WI38 (cell line): Measurements from ENCODE around the gene CLIC5.

Experiments used
- H3K4me3 ChIP-seq: 2 replicates; pipeline ENCODE4 v1.5.1; 2011; ENCODE audit warnings: low read depth, mild to moderate bottlenecking, control low read depth, low read length
- TF ChIP-seq, protein P1 (sequence below): IDR thresholded peaks from 2 replicates; pipeline ENCODE4 v1.5.1; 2012; ENCODE audit warnings: low read depth, mild to moderate bottlenecking, control low read depth, low read length

CLIC5 gene

GRCh38 chr6:45836984-45837383, 178.7 kb downstream of the CLIC5 start:
- TF ChIP-seq, protein P1, sequence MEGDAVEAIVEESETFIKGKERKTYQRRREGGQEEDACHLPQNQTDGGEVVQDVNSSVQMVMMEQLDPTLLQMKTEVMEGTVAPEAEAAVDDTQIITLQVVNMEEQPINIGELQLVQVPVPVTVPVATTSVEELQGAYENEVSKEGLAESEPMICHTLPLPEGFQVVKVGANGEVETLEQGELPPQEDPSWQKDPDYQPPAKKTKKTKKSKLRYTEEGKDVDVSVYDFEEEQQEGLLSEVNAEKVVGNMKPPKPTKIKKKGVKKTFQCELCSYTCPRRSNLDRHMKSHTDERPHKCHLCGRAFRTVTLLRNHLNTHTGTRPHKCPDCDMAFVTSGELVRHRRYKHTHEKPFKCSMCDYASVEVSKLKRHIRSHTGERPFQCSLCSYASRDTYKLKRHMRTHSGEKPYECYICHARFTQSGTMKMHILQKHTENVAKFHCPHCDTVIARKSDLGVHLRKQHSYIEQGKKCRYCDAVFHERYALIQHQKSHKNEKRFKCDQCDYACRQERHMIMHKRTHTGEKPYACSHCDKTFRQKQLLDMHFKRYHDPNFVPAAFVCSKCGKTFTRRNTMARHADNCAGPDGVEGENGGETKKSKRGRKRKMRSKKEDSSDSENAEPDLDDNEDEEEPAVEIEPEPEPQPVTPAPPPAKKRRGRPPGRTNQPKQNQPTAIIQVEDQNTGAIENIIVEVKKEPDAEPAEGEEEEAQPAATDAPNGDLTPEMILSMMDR, result no peak
- no peak overlapping the region for H3K4me3 ChIP-seq

GRCh38 chr6:45836438-45836824, 179.2 kb downstream of the CLIC5 start:
- TF ChIP-seq, protein P1, result no peak

DNA sequence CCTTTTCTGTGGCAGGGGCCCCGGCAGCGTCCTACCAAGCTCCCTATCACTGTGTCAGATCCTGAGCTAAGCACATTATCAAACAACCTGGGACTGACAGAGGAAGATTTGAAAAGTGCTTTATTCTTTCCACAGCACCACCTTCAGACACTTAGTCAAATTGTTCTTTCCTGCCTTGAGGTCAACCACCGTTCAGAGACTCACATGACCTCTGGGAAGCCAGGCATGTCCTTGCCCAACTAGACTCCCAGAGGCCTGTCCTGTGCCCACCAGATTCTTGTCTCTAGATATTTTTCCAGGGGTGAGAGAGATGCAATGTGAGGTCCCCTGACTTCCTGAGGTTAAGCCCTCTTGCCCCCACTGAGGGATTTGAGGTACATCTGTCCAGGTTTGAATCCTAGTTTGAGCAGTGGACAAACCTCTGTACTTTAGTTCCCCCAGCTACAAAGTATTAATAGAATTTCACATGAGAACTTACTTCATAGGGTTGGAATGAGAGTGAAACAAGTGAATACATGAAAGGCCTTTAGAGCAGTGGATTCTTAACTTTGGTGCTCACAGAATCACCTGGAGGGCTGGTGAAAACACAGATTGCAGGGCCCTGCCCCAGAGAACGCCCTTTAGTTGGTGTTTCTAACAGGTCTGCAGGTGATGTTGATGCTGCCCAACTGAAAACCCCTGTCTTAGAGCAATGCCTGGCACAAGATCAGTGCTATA, 179.8 kb downstream of the CLIC5 start:
- no peak overlapping the region for H3K4me3 ChIP-seq
- TF ChIP-seq, protein P1, result no peak

More at GRCh38 chr6:45836438-45836824, 179.2 kb downstream of the CLIC5 start:
- no peak overlapping the region for H3K4me3 ChIP-seq

DNA sequence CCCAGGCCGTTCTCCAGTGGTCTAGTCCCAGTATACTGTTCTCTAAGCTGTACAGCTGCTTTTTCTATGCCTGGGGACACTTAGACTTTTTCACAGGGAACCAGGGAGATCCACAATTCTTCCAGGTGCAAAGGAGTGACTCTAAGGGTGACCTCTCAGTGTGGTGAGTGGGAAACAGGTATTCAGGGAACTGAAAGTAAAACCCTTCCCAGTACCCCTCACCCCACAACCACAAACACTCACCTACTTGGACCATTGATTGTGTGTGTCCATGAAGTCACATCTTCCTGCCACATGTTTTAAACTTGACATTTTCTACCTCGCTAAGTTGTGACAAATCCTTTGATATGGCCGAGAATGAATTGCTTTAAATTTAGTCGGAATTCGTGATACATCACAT, 183.6 kb downstream of the CLIC5 start:
- TF ChIP-seq, protein P1, result no peak

More for the DNA sequence above, 183.6 kb downstream of the CLIC5 start:
- no peak overlapping the region for H3K4me3 ChIP-seq
